Kidney (tissue), 14 donors: Measurements from ENCODE around the gene LARGE1. TPM values are rescaled to one million over a fixed set of nuclear protein-coding genes. Genes with fewer than 3 reads are reported as not detected.
A peak's percentile ranks its signal among the peaks of the same experiment; 100 is the strongest.

Experiments
- DNase-seq, 5 donors: peaks; one replicate each; pipeline ENCODE4 v3.0.0-alpha.2; 2013 to 2020
- FAIRE-seq: peaks from 2 replicates; lab custom pipeline; 2012; peaks lifted over from hg19 to GRCh38; lab: Jason Lieb, UNC
- H3K27ac ChIP-seq, 2 donors: one replicate each; pipeline ENCODE4 v1.7.0; 2013; ENCODE audit warnings: low read depth in 2 of 2, low read length in 2 of 2, inconsistent platforms in 1 of 2
- H3K27me3 ChIP-seq: one replicate; pipeline ENCODE4 v1.7.1; 2013; ENCODE audit warnings: low read length, inconsistent platforms; ENCODE audit not compliant: control insufficient read depth, insufficient read depth
- H3K36me3 ChIP-seq, 3 donors: one replicate each; pipeline versions ENCODE4 v1.7.0 to v1.7.1; 2013; ENCODE audit warnings: low read length in 3 of 3, control low read depth in 1 of 3, inconsistent platforms in 1 of 3; ENCODE audit not compliant: insufficient read depth in 3 of 3, control insufficient read depth in 2 of 3
- H3K4me1 ChIP-seq, 3 donors: one replicate each; pipeline versions ENCODE4 v1.7.0 to v1.7.1; 2013; ENCODE audit warnings: low read length in 3 of 3, inconsistent platforms in 1 of 3, low read depth in 1 of 3; ENCODE audit not compliant: control insufficient read depth in 2 of 3, insufficient read depth in 2 of 3
- H3K4me3 ChIP-seq, 3 donors: one replicate each; pipeline versions ENCODE4 v1.7.0 to v1.8.1; 2013; ENCODE audit warnings: low read length in 3 of 3, control low read depth in 1 of 3, inconsistent platforms in 1 of 3
- H3K9ac ChIP-seq, 3 donors: one replicate each; pipeline versions ENCODE4 v1.7.0 to v1.7.1; 2013; ENCODE audit warnings: low read length in 3 of 3, control low read depth in 1 of 3, inconsistent platforms in 1 of 3
- H3K9me3 ChIP-seq, 3 donors: one replicate each; pipeline versions ENCODE4 v1.7.0 to v1.7.1; 2013; ENCODE audit warnings: low read length in 3 of 3, control low read depth in 1 of 3, inconsistent platforms in 1 of 3; ENCODE audit not compliant: control insufficient read depth in 2 of 3, insufficient read depth in 1 of 3
- intact Hi-C: fragments of 100-400 bp; cut with DNase I; formaldehyde crosslinking; loops from one replicate; pipeline ENCODE4 v1.11.1; 2022
- polyA plus RNA-seq: library from polyadenylated mRNA; stranded (reverse); fragments of 350-450 nt; fragmentation: Illumina TruSeq; extraction: RNeasy Lipid Tissue Mini Kit (QIAGEN cat#74804); gene quantifications from one replicate; pipeline ENCODE4 v1.2.3, GENCODE V29; 2014; ENCODE audit warnings: low read depth, low replicate concordance; ENCODE audit not compliant: insufficient read depth
- total RNA-seq: library from RNA; stranded (reverse); fragmentation: NEBNext Ultra II Directional; extraction: Animal tissue kit (Norgen Biotek cat#: 25700); gene quantifications from one replicate; pipeline ENCODE4 v1.2.1, GENCODE V29; 2021
- TF ChIP-seq, protein P1 (sequence below): IDR thresholded peaks from 3 replicates; pipeline ENCODE4 v1.5.1; 2012; ENCODE audit warnings: mild to moderate bottlenecking, moderate library complexity, borderline replicate concordance; ENCODE audit not compliant: insufficient read depth; ENCODE audit errors: extremely low read depth
- donor health status: control.
- donor health status: control.
- donor health status: control.
- donor health status: control.
- donor health status: control.
- donor health status: DM: yes; HTN: yes; CAD: no.
- donor health status: Normal renal cell carcinoma (clear cell type).

LARGE1 gene
- total and polyA plus RNA-seq, 2 donors from 2014 or later = 5.0 to 22.9 TPM

DNA sequence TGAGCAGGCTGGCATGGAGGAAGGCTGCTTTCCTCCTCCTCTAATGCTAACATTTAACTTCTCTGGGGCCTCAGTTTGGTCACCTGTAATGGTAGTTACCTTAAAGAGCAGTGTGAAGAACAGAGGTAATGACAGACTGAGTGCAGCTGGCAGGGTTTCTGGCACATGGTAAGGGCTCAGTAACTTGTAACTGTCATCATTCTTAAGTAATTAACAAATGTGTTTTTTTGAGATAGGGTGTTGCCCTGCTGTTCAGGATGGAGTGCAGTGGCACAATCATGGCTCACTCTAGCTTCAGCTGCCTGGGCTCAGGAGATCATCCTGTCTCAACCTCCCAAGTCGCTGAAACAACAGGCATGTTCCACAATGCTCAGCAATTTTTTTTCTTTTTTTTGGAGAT is 620.1 kb downstream of the LARGE1 start:
- H3K27ac ChIP-seq = no peak overlapping the region
- H3K4me1 ChIP-seq = peaks cover 4 to 16% (median 9%) of the 10 kb centered on the region in 3 donors
- TF ChIP-seq, protein P1, sequence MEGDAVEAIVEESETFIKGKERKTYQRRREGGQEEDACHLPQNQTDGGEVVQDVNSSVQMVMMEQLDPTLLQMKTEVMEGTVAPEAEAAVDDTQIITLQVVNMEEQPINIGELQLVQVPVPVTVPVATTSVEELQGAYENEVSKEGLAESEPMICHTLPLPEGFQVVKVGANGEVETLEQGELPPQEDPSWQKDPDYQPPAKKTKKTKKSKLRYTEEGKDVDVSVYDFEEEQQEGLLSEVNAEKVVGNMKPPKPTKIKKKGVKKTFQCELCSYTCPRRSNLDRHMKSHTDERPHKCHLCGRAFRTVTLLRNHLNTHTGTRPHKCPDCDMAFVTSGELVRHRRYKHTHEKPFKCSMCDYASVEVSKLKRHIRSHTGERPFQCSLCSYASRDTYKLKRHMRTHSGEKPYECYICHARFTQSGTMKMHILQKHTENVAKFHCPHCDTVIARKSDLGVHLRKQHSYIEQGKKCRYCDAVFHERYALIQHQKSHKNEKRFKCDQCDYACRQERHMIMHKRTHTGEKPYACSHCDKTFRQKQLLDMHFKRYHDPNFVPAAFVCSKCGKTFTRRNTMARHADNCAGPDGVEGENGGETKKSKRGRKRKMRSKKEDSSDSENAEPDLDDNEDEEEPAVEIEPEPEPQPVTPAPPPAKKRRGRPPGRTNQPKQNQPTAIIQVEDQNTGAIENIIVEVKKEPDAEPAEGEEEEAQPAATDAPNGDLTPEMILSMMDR = no peak
- peak overlapping the region in 1 of 3 donors; percentile 49 for H3K4me3 ChIP-seq
- no peaks in the 10 kb centered on the region for H3K27me3 ChIP-seq
- peak overlapping the region in 1 of 3 donors; percentile 46 for H3K9ac ChIP-seq
- intact Hi-C loops = loop anchor here (10.0 kb wide), 1 partner anchor 625 kb away; the partner anchor contains the start of gene LARGE1
- FAIRE-seq (no peak), DNase-seq (no peak)
- no peaks in the 10 kb centered on the region for H3K36me3 ChIP-seq
- no peaks in the 10 kb centered on the region for H3K9me3 ChIP-seq

DNA sequence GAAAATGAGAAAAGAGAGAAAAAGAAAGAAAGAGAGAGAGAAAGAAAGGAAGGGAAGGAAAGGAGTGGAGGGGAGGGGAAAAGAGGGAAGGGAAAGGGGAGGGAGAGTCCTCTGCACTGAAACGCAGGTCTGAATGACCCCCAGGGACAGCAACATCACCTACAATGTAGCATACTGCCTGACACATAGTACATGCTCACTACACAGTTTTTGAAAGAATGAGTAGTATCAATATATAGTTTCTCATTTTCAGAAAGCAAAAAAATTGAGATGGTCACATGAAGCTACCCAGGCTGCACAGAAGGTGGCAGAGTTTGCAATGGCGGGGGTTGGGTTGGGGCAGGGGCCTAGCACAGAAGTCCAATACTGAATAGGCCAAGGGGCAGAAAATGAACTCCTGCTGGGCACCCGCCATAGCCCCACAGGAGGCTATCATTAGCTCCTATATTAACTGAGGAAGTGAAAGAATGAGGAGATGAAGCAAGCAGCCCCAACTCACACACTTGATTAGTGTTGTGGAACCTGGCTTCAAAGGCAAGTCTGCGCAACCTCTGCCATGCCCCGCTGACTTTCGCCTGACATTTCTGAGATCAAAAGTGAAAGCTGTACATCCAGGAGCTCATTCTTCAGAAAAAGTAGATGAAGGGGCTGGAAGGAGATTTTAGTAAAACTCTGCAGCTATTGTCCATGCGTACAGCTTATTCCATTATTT is 620.9 kb downstream of the LARGE1 start:
- peak overlapping the region in 1 of 2 donors; percentile 1 for H3K27ac ChIP-seq

DNA sequence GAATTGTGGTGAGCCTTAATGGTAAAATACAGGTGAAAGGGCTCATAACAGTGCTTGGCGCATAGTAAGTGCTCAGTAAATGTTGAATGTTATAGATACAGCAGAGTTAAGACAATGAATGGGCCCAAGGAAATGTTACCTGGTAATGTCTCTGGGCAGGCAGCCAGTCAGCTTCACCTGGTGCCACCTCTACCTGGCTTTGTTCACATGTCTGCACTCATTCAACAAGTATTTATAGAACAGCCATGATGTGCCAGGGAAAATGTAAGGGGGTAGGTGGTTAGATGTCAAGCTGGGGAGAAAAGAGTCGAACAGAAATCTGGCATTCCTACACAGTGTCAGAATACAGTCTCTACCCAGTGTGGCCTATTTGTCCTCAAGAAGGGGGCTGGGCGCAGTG is 623.3 kb downstream of the LARGE1 start:
- intact Hi-C loops = no loop called here
- TF ChIP-seq, protein P1 = no peak
- no peak for FAIRE-seq
- Histone ChIP-seq H3K36me3 (no peaks in the 10 kb centered on the region), H3K9me3 (no peaks in the 10 kb centered on the region), H3K9ac (no peak overlapping the region), H3K4me1 (peaks cover 4 to 16% (median 5%) of the 10 kb centered on the region in 3 donors), H3K27me3 (no peaks in the 10 kb centered on the region), H3K27ac (no peak overlapping the region), H3K4me3 (no peak overlapping the region)
- no peak for DNase-seq

More for the DNA sequence above, 620.9 kb downstream of the LARGE1 start:
- Histone ChIP-seq H3K9me3 (no peaks in the 10 kb centered on the region), H3K9ac (peak overlapping the region in 1 of 3 donors; percentile 46), H3K27me3 (no peaks in the 10 kb centered on the region), H3K4me3 (peak overlapping the region in 1 of 3 donors; percentile 49), H3K36me3 (no peaks in the 10 kb centered on the region), H3K4me1 (peaks cover 4 to 16% (median 9%) of the 10 kb centered on the region in 3 donors)
- peak in 4 of 5 donors; percentile 55 to 89 (median 84) for DNase-seq
- intact Hi-C loops = no loop called here
- FAIRE-seq = no peak
- TF ChIP-seq, protein P1 = no peak
